GM21723 (cell line): ENCODE data around the gene MCM5.
"Not testable (repeated sequence)": the region's sequence is repeated elsewhere in the genome, so short reads cannot be mapped to it uniquely, and the experiment has no call there.

Source experiments
- ATAC-seq: cut with Tn5 transposase; IDR thresholded peaks from one replicate; pipeline ENCODE4 v1.9.1; 2021; ENCODE audit warnings: mild to moderate bottlenecking, moderate library complexity; ENCODE audit not compliant: unreplicated experiment

Gene MCM5

DNA sequence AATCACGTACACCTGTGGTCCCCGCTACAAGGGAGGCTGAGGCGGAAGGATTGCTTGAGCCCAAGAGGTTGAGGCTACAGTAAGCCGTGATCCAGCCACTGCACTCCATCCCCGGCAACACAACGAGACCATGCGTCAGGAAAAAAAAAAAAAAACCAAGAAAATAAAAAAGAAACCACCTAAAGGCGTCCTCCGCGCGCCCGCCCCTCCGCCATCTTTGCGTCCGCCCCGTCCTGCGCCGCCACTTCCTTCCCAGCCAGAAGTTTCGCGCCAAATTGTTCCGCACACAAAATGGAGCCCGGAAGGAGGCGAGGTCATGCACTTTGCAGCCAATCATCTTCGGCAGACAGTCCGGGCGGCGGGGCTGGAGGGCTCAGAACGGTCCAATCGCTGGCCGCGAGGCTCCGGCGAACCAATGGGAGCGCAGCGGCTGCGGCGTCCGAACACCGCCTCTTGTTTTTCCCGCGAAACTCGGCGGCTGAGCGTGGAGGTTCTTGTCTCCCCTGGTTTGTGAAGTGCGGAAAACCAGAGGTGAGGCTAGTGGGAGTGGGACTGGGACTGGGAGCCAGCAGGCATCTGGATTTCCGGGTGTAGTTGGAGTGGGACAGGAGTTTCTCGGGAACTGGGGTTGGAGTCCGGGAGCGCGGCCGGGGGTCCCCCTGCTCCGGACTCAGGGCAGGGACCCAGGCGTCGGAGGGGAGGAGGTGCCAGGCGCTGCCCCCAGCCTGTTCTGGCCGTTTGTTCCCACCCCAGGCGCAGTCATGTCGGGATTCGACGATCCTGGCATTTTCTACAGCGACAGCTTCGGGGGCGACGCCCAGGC, at the start of gene MCM5:
TSS of gene MCM5 (plus strand) at position 463 of the 823 bp plus-strand sequence. CDS start at position 762, 299 bp downstream.
- peak; percentile 90 for ATAC-seq

GRCh38 chr22:35350539-35351503, 49.1 kb upstream of the MCM5 start:
- peak; percentile 74 for ATAC-seq

GRCh38 chr22:35352214-35353111, 47.5 kb upstream of the MCM5 start:
- peak; percentile 36 for ATAC-seq

- ATAC-seq, result no peak
Observed at GRCh38 chr22:35353318-35353717, 46.6 kb upstream of the MCM5 start.

DNA sequence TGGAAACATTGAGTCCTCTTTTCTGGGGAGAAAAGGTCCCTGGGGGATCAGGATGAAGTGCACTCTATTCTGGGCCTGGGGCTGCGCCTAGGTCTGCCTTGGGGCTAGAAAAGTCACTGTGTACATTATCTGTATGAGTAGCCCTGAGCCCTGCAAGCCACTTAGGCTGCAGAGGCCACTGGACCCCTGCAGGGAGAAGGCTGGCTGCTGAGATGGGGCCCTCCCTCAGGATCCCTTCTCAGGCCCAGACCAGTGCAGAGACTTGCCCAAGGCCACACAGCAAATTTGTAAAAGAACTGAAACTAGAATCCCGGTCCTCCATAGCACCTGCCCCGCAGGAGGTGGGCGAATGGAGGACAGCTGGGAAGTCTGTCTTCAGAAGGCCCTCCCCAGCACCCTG, 45.9 kb upstream of the MCM5 start:
- ATAC-seq, result no peak

GRCh38 chr22:35357883-35358621, 41.9 kb upstream of the MCM5 start:
- no peak for ATAC-seq

- ATAC-seq, result no peak
Observed at GRCh38 chr22:35359380-35360065, 40.4 kb upstream of the MCM5 start.

- no peak for ATAC-seq
Observed at GRCh38 chr22:35361001-35361558, 38.9 kb upstream of the MCM5 start.

GRCh38 chr22:35363566-35364086, 36.3 kb upstream of the MCM5 start:
- ATAC-seq, result no peak

- ATAC-seq, result not testable (repeated sequence)
Observed at GRCh38 chr22:35364230-35364629, 35.7 kb upstream of the MCM5 start.

DNA sequence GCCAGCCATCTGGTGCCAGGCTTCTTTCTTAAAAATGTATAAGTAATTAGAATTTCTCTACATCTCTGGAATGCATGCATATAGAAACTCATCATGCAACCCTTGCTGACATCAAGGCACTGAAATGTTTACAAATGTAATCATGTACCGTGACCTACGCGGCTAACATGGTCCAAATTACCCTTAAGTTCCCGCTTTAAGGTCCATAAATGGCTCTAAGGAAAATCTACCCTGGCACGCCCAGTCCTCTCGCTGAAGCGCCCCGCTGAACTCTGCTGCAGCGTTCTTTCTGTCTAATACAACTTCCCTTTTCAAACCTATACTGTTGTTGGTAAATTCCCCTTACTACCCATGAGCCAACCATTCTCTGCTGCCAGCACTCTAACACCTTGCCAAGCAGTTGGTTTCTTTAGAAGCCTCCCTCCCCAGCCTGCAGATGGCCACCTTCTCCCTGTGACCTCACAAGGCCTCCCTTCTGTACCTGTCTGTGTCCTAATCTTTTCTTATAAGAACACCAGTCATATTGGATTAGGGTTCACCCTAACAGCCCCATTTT, 32.5 kb upstream of the MCM5 start:
- ATAC-seq, result no peak

DNA sequence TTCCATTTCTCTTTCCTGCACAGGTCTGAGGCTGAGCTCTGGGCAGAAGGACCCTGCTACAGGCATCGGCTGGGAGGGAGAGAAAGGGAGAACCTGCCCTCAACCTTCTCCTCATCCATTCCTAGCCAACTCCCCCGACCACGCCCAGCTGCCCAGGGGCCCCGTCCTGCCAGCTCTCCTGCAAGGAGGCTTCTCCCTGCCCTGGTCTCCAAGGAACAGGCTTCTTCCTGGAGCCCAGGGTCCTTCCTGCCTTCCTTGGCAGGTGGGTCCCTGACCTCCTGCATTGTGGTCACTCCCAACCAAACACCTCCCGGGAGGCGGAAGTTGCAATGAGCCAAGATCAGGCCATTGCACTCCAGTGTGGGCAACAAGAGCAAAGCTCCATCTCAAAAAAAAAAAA, 31.6 kb upstream of the MCM5 start:
- no peak for ATAC-seq

DNA sequence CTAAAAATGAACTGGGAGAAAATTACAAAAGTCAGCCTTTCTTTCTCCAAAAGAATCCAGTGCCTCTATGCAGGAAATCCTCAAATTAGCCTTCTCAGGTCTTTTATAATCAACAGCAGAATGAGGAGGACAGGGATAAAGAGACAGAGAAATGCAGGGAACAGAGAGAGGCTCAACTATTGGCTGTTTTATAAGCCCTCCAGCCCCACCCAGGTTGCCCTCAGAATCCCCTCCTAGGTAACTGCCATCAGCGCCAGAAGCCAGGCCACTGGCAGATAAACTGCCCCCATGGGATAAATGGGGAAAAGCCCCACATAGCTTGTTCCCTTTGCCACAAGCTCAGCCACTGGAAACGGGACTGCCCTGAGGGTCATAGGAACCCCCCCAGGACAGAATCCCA, 29.9 kb upstream of the MCM5 start:
- ATAC-seq, result no peak

DNA sequence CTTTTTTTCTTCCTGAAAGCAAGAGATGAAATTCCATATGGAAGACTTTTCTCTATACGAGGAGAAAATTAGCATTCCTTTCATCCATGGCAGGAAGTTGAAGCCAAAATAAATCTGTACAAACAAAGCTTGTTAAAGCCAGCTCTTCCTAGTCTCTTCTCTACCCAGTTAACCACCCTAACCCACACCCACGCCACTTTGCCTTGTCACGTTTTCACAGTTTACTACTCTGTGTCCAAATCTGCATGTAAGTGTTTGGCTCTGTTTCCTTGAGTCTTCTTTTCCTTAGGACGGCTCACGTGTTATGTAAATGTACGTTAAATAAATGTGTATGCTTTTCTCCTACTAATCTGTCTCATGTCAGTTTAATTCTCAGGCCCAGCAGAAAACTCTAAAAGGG, 26.2 kb upstream of the MCM5 start:
- no peak for ATAC-seq

DNA sequence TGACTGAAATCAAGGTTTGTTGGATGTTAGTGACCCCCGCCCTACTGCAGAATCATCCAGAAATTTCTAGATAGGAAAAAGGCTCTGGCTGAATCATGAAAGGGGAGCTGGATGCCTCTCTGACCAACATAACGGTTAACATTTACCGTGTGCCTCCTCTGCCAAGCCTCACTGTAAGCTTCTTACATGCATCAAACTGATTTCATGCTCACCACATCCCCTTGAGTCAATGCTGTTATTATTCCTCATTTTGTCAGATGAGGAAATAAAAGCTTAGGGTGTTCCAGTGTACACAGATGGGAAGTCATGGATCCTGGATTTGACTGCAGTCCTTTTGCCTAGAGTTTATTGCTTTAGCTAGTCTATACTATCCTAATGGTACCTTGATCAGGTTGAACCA, 24.9 kb upstream of the MCM5 start:
- no peak for ATAC-seq

- no peak for ATAC-seq
Observed at GRCh38 chr22:35375526-35375925, 24.4 kb upstream of the MCM5 start.

DNA sequence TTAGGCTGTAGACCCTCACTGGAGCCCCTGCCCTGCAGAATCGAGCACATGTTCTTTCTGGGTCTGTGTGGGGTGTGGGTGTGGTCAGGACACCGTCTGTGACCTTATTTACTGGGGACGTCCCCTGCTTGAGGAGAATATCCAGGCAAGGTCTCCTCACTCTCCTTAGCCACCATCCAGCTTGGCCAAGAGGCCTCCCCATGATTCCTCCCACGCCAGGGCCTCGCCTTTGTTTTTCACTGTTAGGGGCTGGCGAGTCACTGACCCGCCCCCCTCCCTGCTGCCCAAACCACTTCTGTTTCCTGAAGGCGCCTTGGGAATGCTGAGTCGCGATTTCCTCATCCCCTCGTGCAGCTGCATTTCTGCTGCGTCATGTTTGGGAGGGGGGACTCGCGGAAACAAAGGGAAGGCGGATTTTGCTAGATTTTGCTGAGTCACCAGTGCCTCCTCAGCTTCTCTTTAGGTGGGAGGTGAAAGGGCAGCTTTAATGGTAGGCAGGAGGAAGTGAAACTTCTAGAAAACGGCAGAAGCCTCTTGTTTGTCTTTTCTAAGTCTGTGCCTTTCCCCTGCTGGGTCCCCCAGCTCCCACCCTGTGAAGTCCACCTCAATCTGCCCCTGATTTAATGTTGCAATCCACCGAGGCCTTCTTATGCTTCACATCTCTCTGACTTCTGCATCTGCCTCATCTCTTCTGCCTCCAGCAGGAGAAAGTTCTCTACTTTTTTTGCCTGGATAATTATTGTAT, 23.0 kb upstream of the MCM5 start:
- ATAC-seq, result peak; percentile 53

DNA sequence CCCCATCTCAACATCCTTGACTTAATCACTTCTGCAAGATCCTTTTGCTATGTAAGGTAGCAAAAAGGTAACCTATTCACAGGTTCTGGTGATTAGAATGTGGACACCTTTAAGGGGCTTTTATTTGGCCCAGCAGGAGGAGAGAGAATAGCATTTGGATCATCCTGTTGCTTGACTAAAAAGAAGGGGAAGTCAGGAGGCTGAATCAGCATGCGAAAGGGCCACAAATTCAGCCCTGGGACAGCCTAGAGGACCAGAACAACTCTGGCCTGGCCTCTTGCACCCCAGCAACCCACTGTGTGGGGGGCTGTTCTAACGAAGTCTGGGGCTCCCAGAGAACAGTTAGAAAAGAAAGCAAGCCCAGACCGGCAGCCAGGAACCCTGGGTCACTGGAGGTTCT, 22.2 kb upstream of the MCM5 start:
- no peak for ATAC-seq
